Measurements from ENCODE around the gene NDUFS2. TPM values are rescaled to one million over a fixed set of nuclear protein-coding genes. Genes with fewer than 3 reads are reported as not detected.

Gene NDUFS2
- total and polyA plus RNA-seq, 2 donors (not counting 1 experiment from before 2014, with no cell fraction given) = 53.9 to 82.3 TPM

DNA sequence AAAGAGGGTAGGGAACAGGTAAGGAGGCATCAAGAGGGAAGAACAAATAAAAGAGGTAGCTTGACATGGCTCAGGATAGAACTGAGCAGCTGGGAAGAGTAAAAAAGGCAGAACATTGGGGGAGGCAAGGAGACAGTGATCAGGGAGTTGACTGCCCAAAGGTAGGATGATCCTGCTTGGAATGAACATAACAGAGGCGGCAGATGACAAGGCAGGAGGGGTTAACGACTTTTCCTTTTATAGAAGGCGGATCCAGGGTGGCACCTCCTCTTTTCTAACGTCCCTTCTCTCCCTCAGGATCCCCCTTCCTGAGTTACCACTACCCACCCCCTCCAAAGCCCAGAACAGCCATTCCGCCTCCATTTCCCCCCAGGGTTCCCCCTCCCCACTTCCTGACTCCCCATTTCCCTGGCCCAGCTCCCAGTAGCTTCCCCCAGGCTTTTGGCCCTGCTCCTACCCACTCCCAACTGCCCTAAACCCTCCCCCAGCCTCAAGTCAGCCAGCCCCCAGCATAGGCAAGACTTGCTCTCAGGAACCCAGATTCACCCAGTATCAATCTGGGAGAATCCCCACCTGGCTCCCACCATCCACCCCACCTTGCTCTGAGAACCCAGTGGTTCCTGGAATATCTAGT is 2.5 kb upstream of the NDUFS2 start:
- Histone ChIP-seq H3K79me2 (ENCODE audit: control insufficient read depth, insufficient read depth, low read length) (peaks cover 31% of the 10 kb centered on the region), H3K4me1 (ENCODE audit: control insufficient read depth in 2 of 2, insufficient read depth in 2 of 2, low read length in 2 of 2) (peaks cover 31 to 47% of the 10 kb centered on the region in 2 donors), H3K4me2 (replicated peaks; ENCODE audit: low read depth, low read length, poor library complexity, severe bottlenecking) (no peak overlapping the region), H3K4me3 (ENCODE audit: control extremely low read depth in 1 of 5, extremely low read depth in 1 of 5, insufficient read depth in 1 of 5, low read depth in 2 of 5, low read length in 4 of 5) (no peak overlapping the region), H3K27ac (ENCODE audit: low read length in 2 of 2) (no peak overlapping the region), H4K20me1 (ENCODE audit: control insufficient read depth, insufficient read depth, low read length, poor library complexity, severe bottlenecking) (no peaks in the 10 kb centered on the region), H3K36me3 (replicated peaks in 1 of 2; ENCODE audit: control extremely low read depth in 1 of 2, control insufficient read depth in 1 of 2, extremely low read depth in 1 of 2, insufficient read depth in 2 of 2, low read length in 1 of 2) (peaks cover 0 to 4% of the 10 kb centered on the region in 2 experiments), H3K9me3 (ENCODE audit: control extremely low read depth in 1 of 3, control insufficient read depth in 2 of 3, insufficient read depth in 1 of 3, low read length in 2 of 3) (no peaks in the 10 kb centered on the region), H3K9ac (ENCODE audit: low read length) (no peak overlapping the region), H3K27me3 (replicated peaks in 1 of 4; ENCODE audit: control extremely low read depth in 1 of 4, control insufficient read depth in 3 of 4, insufficient read depth in 4 of 4, low read length in 3 of 4) (no peaks in the 10 kb centered on the region), H2AFZ (ENCODE audit: insufficient read depth, low read depth, low read length, poor library complexity, severe bottlenecking) (no peak overlapping the region)
- Mint-ChIP-seq H3K27me3 (no peaks in the 10 kb centered on the region), H3K4me3 (no peak overlapping the region), H3K27ac (peak overlapping the region; percentile 97), H3K9me3 (ENCODE audit: insufficient read depth) (no peaks in the 10 kb centered on the region), H3K4me1 (peaks cover 48% of the 10 kb centered on the region)
- TF ChIP-seq, protein P1, sequence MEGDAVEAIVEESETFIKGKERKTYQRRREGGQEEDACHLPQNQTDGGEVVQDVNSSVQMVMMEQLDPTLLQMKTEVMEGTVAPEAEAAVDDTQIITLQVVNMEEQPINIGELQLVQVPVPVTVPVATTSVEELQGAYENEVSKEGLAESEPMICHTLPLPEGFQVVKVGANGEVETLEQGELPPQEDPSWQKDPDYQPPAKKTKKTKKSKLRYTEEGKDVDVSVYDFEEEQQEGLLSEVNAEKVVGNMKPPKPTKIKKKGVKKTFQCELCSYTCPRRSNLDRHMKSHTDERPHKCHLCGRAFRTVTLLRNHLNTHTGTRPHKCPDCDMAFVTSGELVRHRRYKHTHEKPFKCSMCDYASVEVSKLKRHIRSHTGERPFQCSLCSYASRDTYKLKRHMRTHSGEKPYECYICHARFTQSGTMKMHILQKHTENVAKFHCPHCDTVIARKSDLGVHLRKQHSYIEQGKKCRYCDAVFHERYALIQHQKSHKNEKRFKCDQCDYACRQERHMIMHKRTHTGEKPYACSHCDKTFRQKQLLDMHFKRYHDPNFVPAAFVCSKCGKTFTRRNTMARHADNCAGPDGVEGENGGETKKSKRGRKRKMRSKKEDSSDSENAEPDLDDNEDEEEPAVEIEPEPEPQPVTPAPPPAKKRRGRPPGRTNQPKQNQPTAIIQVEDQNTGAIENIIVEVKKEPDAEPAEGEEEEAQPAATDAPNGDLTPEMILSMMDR (IDR thresholded peaks at IDR 0.05) = no peak
- ChIA-PET POLR2A (no interaction called here), CTCF (interaction anchor here (0.9 to 1.1 kb wide), 4 partner anchors 13 to 185 kb away, joined by 3 to 4 read pairs (median 4); partner anchors contain the start of gene PPOX)
- 88% methylated on average over 5 of the region's 5 CpGs for WGBS (ENCODE audit: insufficient coverage)
- ATAC-seq (ENCODE audit: low read depth) (no peak), DNase-seq (no peak)
- intact Hi-C loops (cut with micrococcal nuclease) = loop anchor here (5.0 kb wide), 2 partner anchors 108 to 168 kb away; partner anchors contain the start of genes CFAP126 and MPZ

DNA sequence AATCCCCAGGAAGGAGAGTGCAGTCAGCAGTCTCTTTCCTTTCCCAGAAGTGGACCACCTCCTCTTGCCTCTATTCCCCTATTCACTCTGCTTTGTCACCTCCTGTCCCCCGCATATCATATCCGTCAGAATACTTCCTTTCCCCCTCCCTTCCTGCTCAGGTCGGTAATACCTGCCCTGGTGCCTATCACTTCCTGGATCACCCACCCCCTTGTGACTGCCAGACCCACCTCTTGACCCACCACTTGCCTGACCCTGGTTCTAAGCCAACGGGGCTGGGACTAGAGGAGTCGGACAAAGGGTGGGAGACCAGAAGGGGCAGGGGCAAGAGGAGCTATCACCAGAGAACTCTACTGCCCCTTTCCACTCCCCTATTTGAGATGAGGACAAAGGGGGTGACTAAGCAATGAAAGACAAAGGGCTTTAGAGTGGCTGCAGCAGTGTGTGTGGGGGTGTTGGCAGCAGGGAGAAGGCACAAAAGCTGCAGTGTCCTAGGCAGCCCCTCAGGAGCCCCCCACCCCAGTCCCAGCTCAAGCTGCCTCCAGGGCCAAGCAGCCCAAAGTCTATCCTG is 1.7 kb upstream of the NDUFS2 start:
- no peak overlapping the region for H3K27ac ChIP-seq (ENCODE audit: low read length in 2 of 2)
- ATAC-seq (ENCODE audit: low read depth) (no peak), DNase-seq (no peak)
- peaks cover 0 to 4% of the 10 kb centered on the region in 2 experiments for H3K36me3 ChIP-seq (replicated peaks in 1 of 2; ENCODE audit: control extremely low read depth in 1 of 2, control insufficient read depth in 1 of 2, extremely low read depth in 1 of 2, insufficient read depth in 2 of 2, low read length in 1 of 2)
- H3K4me3 ChIP-seq (ENCODE audit: control extremely low read depth in 1 of 5, extremely low read depth in 1 of 5, insufficient read depth in 1 of 5, low read depth in 2 of 5, low read length in 4 of 5) = no peak overlapping the region
- no peaks in the 10 kb centered on the region for H3K27me3 ChIP-seq (replicated peaks in 1 of 4; ENCODE audit: control extremely low read depth in 1 of 4, control insufficient read depth in 3 of 4, insufficient read depth in 4 of 4, low read length in 3 of 4)
- Mint-ChIP-seq H3K9me3 (ENCODE audit: insufficient read depth) (no peaks in the 10 kb centered on the region), H3K4me3 (peak overlapping the region; percentile 96), H3K27me3 (no peaks in the 10 kb centered on the region), H3K27ac (peak overlapping the region; percentile 97), H3K4me1 (peaks cover 42% of the 10 kb centered on the region)
- no peak for TF ChIP-seq EZH2 (IDR thresholded peaks at IDR 0.05; ENCODE audit: borderline replicate concordance, insufficient read depth, low read depth, low read length, poor library complexity, severe bottlenecking)
- 50% methylated on average over 3 of the region's 5 CpGs for WGBS (ENCODE audit: insufficient coverage)
- H3K9ac ChIP-seq (ENCODE audit: low read length) = no peak overlapping the region
- H2AFZ ChIP-seq (ENCODE audit: insufficient read depth, low read depth, low read length, poor library complexity, severe bottlenecking) = no peak overlapping the region
- intact Hi-C loops (cut with micrococcal nuclease) = loop anchor here (5.0 kb wide), 2 partner anchors 107 to 167 kb away; partner anchors contain the start of genes CFAP126 and MPZ
- no peaks in the 10 kb centered on the region for H4K20me1 ChIP-seq (ENCODE audit: control insufficient read depth, insufficient read depth, low read length, poor library complexity, severe bottlenecking)
- POLR2A ChIA-PET = interaction anchor here (2.5 kb wide), 1 partner anchor 25 kb away, joined by 21 read pairs; the partner anchor contains the start of gene TOMM40L
- CTCF ChIA-PET = interaction anchor here (0.8 to 3.9 kb wide), 2 partner anchors 9 to 34 kb away, joined by 3 to 23 read pairs; partner anchors contain the start of gene PPOX
- H3K4me1 ChIP-seq (ENCODE audit: control insufficient read depth in 2 of 2, insufficient read depth in 2 of 2, low read length in 2 of 2) = peaks cover 23 to 38% of the 10 kb centered on the region in 2 donors
- no peaks in the 10 kb centered on the region for H3K9me3 ChIP-seq (ENCODE audit: control extremely low read depth in 1 of 3, control insufficient read depth in 2 of 3, insufficient read depth in 1 of 3, low read length in 2 of 3)
- H3K4me2 ChIP-seq (replicated peaks; ENCODE audit: low read depth, low read length, poor library complexity, severe bottlenecking) = no peak overlapping the region
- peaks cover 34% of the 10 kb centered on the region for H3K79me2 ChIP-seq (ENCODE audit: control insufficient read depth, insufficient read depth, low read length)

All from B cell (primary cell).